Activated CD4-positive, alpha-beta T cell treated with anti-CD3 and anti-CD28 coated beads for 1 hour (primary cell): ENCODE measurements around the gene HSPA12B.

ENCODE experiments used
- DNase-seq: peaks from one replicate; pipeline ENCODE4 v3.0.0-alpha.2; 2020

Gene HSPA12B

GRCh38 chr20:3749689-3750531 lies 17.4 kb downstream of the HSPA12B start:
- DNase-seq = no peak

GRCh38 chr20:3751305-3751674 lies 18.8 kb downstream of the HSPA12B start:
- DNase-seq = no peak

- peak; percentile 37 for DNase-seq
These were observed 19.3 kb downstream of the HSPA12B start for GRCh38 chr20:3751675-3752385.

- DNase-seq = no peak
These were observed 19.9 kb downstream of the HSPA12B start for GRCh38 chr20:3752386-3752759.

GRCh38 chr20:3753098-3753497 lies 20.6 kb downstream of the HSPA12B start:
- peak; percentile 34 for DNase-seq

- DNase-seq = no peak
These were observed 21.2 kb downstream of the HSPA12B start for GRCh38 chr20:3753501-3754275.

GRCh38 chr20:3754276-3754630 lies 21.8 kb downstream of the HSPA12B start:
- DNase-seq = no peak

- DNase-seq = no peak
These were observed 22.8 kb downstream of the HSPA12B start for GRCh38 chr20:3755269-3755668.

- no peak for DNase-seq
These were observed 23.5 kb downstream of the HSPA12B start for GRCh38 chr20:3755814-3756480.

- no peak for DNase-seq
These were observed 24.8 kb downstream of the HSPA12B start for GRCh38 chr20:3757268-3757667.

GRCh38 chr20:3758566-3758965 lies 26.1 kb downstream of the HSPA12B start:
- no peak for DNase-seq

GRCh38 chr20:3759316-3759823 lies 26.9 kb downstream of the HSPA12B start:
- DNase-seq = no peak

GRCh38 chr20:3759884-3760283 lies 27.4 kb downstream of the HSPA12B start:
- DNase-seq = no peak

GRCh38 chr20:3760655-3761348 lies 28.3 kb downstream of the HSPA12B start:
- no peak for DNase-seq

- no peak for DNase-seq
These were observed 31.5 kb downstream of the HSPA12B start for GRCh38 chr20:3763671-3764601.

- no peak for DNase-seq
These were observed 32.2 kb downstream of the HSPA12B start for GRCh38 chr20:3764659-3765058.

GRCh38 chr20:3765171-3765882 lies 32.8 kb downstream of the HSPA12B start:
- no peak for DNase-seq

GRCh38 chr20:3766422-3767109 lies 34.1 kb downstream of the HSPA12B start:
- DNase-seq = no peak

GRCh38 chr20:3767110-3767426 lies 34.6 kb downstream of the HSPA12B start:
- no peak for DNase-seq
